HK-2 (cell line): ENCODE results near the gene TEX38.
"Not testable (repeated sequence)": the region's sequence is repeated elsewhere in the genome, so short reads cannot be mapped to it uniquely, and the experiment has no call there.

Experiments
- DNase-seq: peaks from one replicate; pipeline ENCODE4 v3.0.0-alpha.2; 2018; ENCODE audit not compliant: unreplicated experiment

TEX38 gene

DNA sequence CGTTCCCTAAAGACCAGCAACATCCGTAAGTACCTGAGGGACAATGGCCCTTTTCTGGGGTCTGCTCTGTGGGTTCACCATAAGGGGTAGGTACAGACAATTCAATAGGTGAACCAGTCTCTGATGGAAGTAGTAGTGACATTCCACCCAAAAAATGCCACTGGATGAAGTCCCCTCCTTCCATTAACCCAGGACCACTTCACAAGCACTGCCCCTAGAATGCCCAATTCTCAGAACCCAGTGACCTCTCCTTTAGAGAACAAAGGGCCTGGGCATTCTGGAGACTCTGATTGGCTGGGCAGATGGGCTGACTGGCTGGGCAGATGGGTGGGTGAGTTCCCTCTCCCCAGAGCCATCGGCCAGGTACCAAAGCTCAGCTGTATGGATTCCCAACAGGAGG lies at the start of gene TEX38:
Gene TEX38 (plus strand): TSS at position 301 of the 400 bp plus-strand sequence. CDS start 81 bp downstream, at position 382.
- no peak for DNase-seq

DNA sequence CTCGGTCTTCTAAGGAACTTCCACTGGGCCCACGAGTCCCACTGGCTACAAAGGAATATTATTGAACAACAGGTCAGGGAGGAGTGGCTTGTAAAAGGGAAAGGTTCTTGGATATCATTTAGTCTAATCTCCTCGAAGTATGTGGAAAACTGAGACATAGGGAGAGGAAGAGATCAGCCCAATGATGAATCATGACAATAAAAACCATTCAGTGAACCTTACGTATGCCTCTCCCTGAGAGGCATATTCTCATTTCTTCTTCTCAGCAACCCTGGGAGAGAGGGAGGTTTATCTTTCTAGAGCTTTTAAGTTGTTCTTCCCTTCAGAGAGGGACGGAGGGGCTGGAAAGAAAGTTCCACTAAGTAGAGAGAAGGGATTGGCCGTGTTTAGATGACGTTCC lies 49.7 kb upstream of the TEX38 start:
- no peak for DNase-seq

DNA sequence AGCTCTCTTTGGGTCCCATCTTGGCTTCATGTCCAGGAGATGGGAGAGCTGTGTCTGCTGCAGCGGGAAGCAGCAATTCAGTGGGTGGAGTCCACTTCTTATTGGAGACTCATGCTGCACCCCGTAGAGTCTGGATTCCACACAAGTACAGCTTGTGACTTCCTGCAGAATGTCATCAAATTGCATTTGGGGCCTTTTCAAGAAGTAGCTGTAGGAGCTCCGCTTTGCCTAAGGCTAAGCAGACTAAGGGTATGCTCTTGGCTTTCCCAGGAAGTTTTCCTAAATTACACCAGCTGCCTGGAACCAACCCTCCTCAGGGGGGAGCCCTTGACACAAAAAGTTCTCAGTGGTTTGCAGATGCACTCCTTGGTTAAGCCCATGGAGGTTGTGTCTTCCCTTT lies 49.3 kb upstream of the TEX38 start:
- DNase-seq, result no peak

DNA sequence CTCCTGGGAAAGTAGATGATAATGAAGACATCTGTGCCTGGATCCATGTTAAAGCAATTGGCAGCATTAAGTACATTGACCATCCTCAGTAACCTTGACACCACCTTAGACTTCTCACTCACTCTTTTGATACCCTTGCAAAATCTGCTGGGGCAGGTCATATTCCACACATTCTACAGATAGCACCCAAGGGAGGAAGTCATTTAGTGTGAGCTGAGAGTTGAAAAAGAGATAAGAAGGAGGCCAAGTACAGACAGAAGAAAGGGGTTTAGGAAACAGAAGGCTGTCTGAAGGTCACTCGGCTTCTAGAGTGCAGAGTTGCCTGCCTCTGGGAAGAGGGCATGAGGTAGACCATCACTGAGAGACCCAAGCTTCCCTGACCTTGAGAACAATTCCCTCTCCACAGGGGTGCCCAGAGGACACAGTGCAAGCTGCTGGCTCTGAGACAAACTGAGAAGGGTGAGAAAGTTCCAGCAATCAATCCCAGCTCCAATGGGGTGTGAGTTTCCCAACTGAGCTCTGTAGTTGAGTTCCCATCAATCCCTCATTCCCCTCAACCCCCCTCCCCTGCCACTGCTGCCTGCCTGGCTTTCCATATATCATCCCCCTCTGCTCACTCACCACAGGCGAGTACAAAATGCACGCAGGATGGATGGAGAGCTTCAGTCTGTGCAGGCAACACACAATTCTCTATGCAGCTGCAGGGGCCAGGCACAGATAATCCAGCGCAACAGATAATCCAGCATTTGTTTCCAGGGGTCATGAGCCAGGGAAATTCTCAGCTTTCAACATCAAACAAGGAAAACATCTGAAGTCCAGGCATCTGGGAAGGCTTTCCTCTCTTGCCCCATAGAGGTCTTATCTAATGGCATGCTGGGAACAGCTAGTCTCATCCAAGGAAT lies 47.7 kb upstream of the TEX38 start:
- no peak for DNase-seq

DNA sequence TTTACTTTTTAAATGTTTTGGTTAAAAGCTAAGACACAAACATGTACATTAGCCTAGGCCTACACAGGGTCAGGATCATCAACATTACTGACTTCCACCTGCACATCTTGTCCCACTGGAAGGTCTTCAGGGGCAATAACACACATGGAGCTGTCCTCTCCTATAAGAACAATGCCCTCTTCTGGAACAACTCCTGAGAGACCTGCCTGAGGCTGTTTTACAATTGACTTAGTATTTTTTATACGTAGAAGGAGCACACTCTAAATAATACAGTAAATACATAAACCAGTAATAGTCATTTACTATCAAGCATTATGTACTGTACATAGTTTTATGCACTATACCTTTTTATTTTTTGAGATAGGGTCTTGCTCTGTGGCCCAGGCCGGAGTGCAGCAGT lies 40.9 kb upstream of the TEX38 start:
- no peak for DNase-seq

DNA sequence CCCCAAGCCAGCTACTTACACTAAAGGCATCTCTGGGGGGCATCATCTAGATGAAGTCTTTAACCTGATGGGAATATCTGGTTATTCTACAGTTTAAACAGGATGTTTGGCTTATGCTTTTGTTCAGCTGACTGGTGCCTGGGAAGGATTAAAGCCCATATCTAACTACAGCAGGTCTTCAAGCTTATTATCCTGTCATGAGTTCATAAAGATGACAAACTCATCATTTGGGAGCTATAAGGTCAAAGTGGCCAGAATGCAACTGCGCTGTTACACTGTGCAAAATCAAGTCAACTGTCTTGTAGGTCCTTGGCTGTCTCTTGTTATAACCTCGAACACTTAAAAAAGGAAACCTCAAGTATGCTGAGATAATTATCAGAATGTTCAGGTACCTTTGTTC lies 36.4 kb upstream of the TEX38 start:
- no peak for DNase-seq

DNA sequence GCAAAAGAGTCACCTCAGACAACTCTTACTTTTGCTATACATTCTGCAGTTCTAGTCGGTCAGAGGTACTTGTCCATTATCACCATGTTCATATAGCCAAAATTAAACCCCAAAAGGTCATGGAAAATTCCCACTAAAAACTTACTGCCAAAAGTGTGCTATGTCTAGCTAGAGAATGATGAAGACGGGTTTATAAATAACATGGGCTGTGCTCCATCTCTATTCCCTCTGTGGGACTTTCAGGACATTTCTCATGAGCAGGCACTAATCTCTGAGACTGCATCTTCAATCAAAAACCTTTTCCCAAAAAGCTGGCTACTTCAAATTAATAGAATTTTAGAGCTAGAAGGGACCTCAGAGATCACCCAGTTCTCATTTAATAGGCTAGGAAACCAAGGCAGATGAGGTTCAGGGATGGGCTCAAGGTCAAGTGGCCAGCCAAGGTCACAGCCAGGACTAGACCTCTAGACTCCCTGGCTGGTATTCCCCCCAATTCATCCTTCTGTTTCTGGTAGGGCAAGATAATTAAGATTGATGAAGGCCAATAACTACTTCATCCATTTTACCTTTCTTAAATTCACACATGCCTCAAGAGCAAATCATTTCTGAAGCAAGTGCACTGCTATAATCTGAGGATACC lies 34.1 kb upstream of the TEX38 start:
- DNase-seq, result no peak

DNA sequence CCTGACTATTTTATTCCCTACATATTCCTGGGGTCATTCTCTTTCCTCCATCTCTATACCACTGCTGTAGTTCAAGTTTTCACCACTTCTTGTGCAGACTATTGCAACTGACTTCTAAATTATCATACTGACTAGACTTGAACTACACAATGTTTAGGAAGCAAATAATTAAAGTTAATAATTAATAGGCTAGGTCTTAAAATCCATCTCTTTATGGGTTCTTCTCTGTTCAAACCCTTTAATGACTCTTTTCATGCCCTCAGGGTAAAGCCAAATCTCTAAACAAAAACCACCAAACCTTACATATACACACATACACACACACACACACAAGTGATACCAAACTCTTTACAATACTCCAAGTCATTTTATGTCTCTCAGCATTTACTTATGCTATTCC lies 32.7 kb upstream of the TEX38 start:
- DNase-seq, result no peak

DNA sequence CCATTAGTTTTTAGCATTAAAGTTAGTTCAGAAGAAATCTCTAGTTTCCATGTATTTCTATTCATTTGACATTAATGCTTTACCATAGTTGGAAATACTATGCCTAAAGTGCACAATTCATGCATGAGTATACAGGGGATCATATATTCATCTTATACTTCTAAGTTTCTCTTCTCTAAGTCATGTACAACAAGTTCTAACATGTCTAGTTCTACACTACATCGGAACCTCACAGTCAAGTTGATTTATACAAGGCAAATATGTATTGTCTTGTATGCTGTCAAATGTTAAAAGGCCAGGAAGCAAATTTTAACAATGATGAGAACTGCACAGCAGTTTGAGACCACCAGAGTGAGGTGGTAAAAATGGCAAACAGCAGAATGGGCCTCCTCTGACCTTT lies 32.1 kb upstream of the TEX38 start:
- no peak for DNase-seq

DNA sequence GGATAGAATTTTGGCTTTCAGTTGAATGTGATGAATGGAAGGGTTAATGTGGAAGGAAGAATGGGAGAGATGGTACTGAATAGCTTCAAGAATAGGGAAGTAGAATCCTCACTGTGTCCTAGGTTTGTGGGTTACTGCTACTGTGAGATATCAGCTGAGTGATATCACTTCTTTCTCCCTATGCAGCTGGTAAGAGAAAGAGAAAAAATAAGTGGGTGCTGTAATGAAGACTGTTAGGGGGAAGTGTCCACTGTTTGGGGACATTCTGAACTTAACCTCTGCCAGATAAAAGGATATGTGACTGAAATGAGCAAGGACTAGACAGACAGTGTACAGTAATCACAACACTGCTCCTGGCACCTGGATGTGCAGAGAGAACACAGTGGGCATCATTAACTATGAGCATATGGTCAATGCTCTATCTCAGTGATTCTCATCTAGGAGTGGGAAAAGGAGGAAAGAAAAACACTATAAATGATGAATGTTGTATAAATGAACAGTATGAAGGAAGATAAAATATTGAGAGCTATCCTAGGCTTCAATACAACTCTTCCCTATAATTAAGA lies 29.5 kb upstream of the TEX38 start:
- no peak for DNase-seq

DNA sequence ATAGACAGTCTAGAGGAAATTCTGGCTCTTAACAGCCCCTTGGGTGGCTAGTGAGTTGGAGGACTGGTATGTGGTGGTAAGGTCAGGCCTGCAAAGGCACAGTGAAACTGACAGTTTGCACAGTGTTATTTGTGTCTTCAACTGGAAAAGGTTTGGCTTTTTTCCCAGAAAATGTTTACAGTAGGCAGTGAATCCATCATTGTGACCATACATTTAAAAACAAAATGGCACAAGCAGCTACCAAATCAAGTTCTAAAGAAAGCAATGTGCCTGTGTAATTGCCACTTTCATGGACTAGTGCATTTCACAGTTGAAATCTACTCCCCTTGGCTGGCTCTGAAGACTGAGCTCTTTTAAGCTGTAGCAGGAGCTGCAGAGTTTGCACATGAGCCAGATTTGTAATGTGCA lies 28.3 kb upstream of the TEX38 start:
- DNase-seq, result peak; percentile 45

DNA sequence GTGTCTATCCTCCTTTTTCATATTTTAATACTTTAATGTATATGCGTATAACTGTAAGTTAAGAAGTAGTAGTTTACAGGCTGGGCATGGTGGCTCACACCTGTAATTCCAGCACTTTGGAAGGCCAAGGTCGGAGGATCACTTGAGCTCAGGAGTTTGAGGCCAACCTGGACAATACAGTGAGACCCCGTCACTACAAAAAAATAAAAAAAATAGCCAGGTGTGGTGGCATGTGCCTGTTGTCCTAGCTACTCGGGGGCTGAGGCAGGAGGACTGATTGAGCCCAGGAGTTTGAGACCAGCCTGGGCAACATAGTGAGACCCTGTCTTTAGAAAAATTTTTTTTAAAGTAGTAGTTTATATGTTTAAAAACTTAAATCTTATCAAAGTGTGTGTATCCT lies 25.8 kb upstream of the TEX38 start:
- no peak for DNase-seq

DNA sequence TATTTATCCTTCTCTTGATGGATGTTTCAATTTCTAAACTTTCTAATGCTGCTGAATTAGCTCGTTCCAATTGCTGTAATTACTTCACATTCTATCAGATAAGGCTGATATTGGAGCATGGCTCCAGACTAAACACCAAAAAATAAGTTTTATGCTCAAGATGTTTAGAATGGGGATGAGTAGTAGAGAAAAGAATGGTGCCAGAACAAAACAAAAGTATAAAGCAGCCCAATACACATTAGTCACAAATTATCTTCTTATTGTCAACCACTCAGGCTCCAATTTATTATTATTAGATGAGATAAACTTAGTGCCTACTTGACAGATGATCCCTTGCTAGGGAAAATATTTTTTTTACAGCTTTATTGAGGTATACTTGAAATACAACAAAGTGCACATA lies 25.3 kb upstream of the TEX38 start:
- DNase-seq, result no peak

DNA sequence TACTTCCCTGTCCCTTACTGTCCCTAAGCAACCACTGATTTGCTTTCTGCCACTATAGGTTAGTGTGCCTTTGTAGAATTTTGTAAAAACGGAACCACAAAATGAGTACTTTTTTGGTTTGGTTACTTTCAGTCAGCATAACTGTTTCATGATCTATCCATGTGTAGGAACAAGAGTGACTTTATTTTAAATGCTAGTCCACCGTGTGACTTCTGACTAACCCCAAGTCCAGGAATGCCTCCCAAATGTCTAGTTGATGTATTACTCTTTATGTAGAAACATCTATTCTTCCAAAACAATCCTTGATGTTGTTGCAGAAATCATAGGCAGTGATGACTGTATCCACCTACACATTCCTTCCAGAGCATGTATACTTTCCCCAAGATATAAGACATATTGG lies 24.8 kb upstream of the TEX38 start:
- DNase-seq, result no peak

DNA sequence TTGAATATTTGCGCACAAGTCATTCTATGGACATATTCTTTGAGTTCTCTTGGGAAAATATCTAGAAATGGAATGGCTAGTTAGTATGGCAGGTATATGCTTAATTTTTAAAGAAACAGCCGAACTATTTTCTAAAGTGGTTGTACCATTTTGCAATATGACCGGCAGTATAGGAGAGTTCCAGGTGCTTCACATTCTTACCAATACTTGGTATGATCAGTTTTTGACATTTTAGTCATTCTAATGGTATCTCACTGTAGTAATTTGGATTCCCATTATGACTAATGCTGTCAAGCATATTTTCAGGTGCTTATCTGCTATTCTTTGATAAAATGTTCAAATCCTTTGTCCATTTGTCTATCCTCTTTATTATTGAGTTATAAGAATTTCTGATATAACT lies 24.0 kb upstream of the TEX38 start:
- no peak for DNase-seq

DNA sequence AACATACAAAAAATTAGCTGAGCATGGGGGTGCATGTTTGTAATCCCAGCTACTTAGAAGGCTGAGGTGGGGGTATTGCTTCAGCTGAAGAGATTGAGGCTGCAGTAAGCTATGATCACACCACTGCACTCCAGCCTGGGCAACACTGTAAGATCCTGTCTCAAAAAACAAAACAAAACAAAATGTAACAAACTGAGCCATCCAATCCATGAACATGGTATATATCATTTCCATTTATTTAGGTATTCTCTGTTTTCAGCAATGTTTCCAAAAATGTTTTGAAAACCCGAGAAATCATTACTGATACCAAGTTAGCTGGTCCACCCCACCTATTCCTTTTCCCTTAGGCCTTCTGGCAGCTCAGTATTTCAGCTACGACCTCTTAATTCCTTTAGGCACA lies 21.9 kb upstream of the TEX38 start:
- DNase-seq, result no peak

DNA sequence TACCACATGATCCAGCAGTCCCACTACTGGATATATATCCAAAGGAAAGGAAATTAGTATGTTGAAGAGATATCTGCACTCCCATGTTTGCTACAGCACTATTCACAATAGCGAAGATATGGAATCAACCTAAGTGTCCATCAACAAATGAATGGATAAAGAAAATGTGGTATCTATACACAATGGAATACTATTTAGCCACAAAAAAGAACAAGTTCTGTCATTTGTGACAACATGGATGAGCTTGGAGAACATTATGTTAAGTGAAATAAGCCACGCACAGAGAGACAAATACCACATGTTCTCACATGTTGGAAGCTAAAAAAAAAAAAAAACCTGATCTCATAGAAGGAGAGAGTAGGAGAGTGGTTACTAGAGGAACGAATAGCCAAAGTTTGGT lies 21.2 kb upstream of the TEX38 start:
- no peak for DNase-seq

DNA sequence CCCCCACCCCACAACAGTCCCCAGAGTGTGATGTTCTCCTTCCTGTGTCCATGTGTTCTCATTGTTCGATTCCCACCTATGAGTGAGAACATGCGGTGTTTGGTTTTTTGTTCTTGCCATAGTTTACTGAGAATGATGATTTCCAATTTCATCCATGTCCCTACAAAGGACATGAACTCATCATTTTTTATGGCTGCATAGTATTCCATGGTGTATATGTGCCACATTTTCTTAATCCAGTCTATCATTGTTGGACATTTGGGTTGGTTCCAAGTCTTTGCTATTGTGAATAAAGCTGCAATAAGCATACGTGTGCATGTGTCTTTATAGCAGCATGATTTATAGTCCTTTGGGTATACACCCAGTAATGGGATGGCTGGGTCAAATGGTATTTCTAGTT lies 20.5 kb upstream of the TEX38 start:
- DNase-seq, result not testable (repeated sequence)

DNA sequence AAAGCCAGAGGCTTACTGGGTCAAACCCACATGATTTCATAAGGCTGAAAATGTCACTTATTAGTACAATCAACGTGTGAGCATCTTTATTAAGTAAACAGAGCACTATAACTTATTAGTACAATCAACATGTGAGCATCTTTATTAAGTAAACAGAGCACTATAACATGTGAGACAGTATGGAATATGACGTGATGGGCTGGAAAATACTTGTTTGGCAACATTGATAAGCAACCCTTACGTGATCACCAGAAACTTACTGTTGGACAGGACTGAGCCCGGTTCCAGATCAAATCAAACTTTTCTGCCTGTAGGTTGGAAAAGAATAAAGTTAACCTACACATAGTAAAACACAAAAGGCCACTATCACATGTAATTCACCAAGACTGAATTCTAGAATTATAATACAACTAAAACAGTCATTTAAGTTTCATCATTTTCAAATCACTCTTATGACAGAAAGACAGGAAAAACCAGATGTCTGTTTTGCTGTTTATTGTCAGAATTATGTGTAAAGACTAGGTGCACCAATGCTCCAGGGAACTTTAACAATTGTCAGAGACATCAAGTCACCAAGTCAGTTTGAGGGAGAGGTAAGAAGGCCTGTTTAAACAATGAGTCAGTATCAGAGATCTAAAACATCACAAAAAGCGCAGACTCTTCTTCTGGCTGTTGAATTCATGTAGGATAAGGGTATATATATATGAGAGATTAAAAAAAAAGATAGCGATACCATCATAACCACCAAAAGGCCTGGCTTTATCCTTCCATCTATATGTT lies 19.1 kb upstream of the TEX38 start:
- DNase-seq, result no peak

DNA sequence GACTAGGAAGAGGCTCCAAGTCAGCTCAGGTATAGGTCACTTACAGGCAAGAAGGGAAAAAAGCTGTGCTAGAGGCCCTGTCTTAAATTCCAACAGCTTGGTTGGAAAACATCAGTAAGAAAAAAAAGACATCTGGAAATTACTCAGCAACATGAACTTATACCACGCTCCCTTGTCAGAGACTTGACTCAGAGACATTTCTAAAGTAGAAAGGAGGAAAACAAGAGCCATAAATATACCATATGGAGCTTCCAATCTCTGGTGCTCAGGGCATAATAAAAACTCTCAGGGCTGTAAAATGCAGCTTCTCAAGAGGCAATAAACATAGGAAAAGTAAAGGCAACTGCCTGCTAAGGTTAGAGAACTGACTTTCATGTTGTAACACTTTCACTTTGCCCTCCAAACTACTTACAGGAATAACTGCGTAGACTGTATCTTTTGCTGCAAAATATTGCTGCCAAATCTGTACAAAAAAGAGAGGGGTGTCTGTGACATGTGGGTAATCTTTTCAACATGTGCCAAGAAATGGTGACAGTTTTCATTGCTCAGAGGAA lies 18.2 kb upstream of the TEX38 start:
- DNase-seq, result no peak

DNA sequence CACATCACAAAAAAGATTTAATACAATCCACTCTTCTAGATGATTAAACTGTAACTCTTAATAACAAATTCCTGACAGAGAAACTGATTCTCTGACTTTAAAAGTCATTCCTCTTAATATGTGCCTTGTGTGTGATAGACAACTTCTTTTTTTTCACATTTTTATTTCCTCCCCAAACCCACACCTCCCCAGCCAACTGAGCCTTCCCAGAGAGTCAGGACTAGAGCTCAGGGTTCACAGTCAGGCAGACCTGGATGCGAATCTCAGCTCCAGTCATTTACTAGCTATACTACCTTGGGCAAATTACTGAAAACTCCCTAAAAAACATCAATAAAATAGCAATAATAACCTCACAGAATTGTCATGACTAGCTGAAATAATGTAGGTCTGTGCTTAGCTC lies 17.6 kb upstream of the TEX38 start:
- no peak for DNase-seq

DNA sequence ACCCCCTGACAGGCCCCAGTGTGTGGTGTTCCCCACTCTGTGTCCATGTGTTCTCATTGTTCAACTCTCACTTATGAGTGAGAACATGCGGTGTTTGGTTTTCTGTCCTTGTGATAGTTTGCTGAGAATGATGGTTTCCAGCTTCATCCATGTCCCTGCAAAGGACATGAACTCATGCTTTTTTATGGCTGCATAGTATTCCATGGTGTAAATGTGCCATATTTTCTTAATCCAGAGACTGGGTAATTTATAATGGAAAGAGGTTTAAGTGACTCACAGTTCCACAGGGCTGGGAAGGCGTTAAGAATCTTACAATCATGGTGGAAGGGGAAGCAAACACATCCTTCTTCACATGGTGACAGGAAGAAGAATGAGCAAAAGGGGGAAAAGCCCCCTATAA lies 17.0 kb upstream of the TEX38 start:
- DNase-seq, result not testable (repeated sequence)
